ENCODE measurements around the gene AP2S1.

The AP2S1 gene

GRCh38 chr19:46863818-46864629 lies 13.4 kb upstream of the AP2S1 start:
- TF ChIP-seq TCF12 (IDR thresholded peaks at IDR 0.05; ENCODE audit: low read depth) (no peak), TEAD4 (IDR thresholded peaks at IDR 0.05) (peak; percentile 39; the same call in 1 of the 2 replicates)

- TF ChIP-seq FOXM1 (IDR thresholded peaks at IDR 0.05; ENCODE audit: borderline replicate concordance, low read depth) (no peak), REST (IDR thresholded peaks at IDR 0.05; ENCODE audit: low read depth) (no peak), RAD21 (IDR thresholded peaks at IDR 0.05; ENCODE audit: low read depth) (no peak), CREB1 (IDR thresholded peaks at IDR 0.05; ENCODE audit: low read depth) (no peak), TAF1 (IDR thresholded peaks at IDR 0.05; ENCODE audit: low read depth) (no peak), NFIC (IDR thresholded peaks at IDR 0.05) (no peak), ZBTB7A (IDR thresholded peaks at IDR 0.05; ENCODE audit: low read depth) (no peak), CEBPB (IDR thresholded peaks at IDR 0.05) (no peak), TEAD4 (IDR thresholded peaks at IDR 0.05) (no peak), MAX (IDR thresholded peaks at IDR 0.05) (no peak), TCF12 (IDR thresholded peaks at IDR 0.05; ENCODE audit: low read depth) (no peak), EP300 (IDR thresholded peaks at IDR 0.05; ENCODE audit: borderline replicate concordance) (no peak), USF1 (IDR thresholded peaks at IDR 0.05) (no peak)
Measured at GRCh38 chr19:46862974-46863632, 12.5 kb upstream of the AP2S1 start.

GRCh38 chr19:46862503-46862834 lies 11.8 kb upstream of the AP2S1 start:
- TF ChIP-seq FOXM1 (IDR thresholded peaks at IDR 0.05; ENCODE audit: borderline replicate concordance, low read depth) (no peak), REST (IDR thresholded peaks at IDR 0.05; ENCODE audit: low read depth) (peak; percentile 43; the same call in 1 of the 2 replicates)

- TF ChIP-seq CEBPB (IDR thresholded peaks at IDR 0.05), result no peak
- TF ChIP-seq REST (IDR thresholded peaks at IDR 0.05; ENCODE audit: low read depth), result peak; percentile 49; the same call in 1 of the 2 replicates
- no peak for TF ChIP-seq TCF12 (IDR thresholded peaks at IDR 0.05; ENCODE audit: low read depth)
Measured at GRCh38 chr19:46861691-46862502, 11.3 kb upstream of the AP2S1 start.

- TF ChIP-seq FOXM1 (IDR thresholded peaks at IDR 0.05; ENCODE audit: borderline replicate concordance, low read depth) (no peak), YY1 (IDR thresholded peaks at IDR 0.05; ENCODE audit: low read depth) (peak; percentile 87), RAD21 (IDR thresholded peaks at IDR 0.05; ENCODE audit: low read depth) (no peak), TCF12 (IDR thresholded peaks at IDR 0.05; ENCODE audit: low read depth) (peak; percentile 21; the same call in 1 of the 2 replicates), MAX (IDR thresholded peaks at IDR 0.05) (no peak), NFIC (IDR thresholded peaks at IDR 0.05) (no peak), EGR1 (IDR thresholded peaks at IDR 0.05) (0 out of 2 replicates have a peak, but pooled peaks have one; percentile 29)
Measured at GRCh38 chr19:46860846-46861690, 10.4 kb upstream of the AP2S1 start, which contains the start of gene ARHGAP35. Gene ARHGAP35 (plus strand): TSS chr19:46860997. CDS start chr19:46918676, 57,679 bp downstream.
